Brain pericyte (primary cell): ENCODE data around the gene ENTPD1.
A peak's percentile ranks its signal among the peaks of the same experiment; 100 is the strongest.
"Not testable (repeated sequence)": the region's sequence is repeated elsewhere in the genome, so short reads cannot be mapped to it uniquely, and the experiment has no call there.

Source experiments
- DNase-seq: peaks from one replicate; pipeline ENCODE4 v3.0.0-alpha.2; 2012; ENCODE audit warnings: low read depth, low spot score

The ENTPD1 gene, protein sequence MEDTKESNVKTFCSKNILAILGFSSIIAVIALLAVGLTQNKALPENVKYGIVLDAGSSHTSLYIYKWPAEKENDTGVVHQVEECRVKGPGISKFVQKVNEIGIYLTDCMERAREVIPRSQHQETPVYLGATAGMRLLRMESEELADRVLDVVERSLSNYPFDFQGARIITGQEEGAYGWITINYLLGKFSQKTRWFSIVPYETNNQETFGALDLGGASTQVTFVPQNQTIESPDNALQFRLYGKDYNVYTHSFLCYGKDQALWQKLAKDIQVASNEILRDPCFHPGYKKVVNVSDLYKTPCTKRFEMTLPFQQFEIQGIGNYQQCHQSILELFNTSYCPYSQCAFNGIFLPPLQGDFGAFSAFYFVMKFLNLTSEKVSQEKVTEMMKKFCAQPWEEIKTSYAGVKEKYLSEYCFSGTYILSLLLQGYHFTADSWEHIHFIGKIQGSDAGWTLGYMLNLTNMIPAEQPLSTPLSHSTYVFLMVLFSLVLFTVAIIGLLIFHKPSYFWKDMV

DNA sequence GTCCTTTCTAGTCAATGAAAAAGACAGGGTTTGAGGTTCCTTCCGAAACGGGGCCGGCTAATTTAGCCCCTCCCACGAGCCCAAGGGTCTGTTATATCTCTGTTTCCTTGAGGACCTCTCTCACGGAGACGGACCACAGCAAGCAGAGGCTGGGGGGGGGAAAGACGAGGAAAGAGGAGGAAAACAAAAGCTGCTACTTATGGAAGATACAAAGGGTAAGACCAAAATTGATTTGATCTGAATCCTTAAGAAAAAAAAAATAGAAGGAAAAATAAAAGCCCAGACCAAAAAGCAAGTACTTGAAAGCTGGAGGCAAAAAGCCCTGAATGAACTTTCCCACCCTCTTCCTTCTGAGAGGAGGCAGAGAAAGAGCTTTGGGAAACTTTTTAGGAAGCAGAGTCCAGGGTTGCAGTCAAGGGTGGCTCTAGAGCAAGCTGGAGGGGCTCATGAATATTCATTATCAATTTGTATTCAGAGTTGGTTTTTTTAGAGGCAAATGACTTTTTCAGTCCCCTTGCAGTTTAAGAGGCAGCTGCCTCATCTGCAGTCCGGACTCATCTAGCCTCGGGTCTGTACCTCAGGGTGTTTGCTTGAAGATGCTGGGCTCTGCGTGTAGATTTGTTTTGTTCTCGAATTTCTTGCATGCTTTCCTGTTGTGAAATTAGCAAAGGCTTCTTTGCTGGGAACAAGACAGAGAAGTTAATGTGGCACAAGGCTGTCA is at the start of gene ENTPD1:
TSS of gene ENTPD1 (plus strand) at position 123 of the 721 bp plus-strand sequence. CDS start at position 200, 77 bp downstream.
- DNase-seq: no peak

DNA sequence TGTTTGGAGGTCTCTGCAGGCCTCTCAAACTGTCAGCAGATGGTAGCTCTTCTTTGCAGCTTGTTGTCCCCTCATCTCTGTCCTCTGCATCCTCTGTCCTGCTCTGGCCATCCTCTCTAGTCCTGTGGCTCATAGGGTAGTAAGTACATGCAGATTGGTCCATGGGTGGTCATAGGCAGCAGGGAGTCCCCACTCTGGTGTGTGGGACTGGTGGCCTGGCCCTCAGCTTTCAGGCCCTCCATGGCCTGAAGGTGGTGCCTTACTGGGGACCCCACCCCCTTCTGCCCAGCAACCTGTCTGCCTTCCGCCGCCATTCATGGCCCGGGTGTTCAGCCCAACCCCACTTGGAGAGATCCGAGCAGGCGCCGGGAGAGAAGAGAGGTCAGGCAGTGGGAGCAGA is 49.4 kb upstream of the ENTPD1 start:
- DNase-seq: no peak

DNA sequence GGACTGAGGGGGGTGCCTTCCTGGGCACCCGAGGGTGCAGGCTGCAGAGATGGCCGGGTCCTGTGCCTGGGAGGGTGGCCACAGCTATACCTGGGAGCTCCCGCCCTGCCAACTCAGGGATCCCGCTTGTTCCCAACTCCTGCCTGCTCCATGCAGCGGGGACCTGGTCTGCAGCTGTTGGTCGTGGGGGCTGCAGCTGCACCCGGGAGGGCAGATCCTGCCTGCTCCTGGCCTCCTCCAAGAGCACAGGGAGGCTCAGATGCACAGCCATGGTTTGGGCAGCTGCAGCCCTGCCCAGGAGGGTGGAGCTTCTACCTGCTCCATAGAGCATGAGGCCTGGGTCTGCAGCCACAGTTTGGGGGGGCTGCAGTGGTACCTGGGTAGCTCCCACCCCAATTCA is 49.0 kb upstream of the ENTPD1 start:
- no peak for DNase-seq

DNA sequence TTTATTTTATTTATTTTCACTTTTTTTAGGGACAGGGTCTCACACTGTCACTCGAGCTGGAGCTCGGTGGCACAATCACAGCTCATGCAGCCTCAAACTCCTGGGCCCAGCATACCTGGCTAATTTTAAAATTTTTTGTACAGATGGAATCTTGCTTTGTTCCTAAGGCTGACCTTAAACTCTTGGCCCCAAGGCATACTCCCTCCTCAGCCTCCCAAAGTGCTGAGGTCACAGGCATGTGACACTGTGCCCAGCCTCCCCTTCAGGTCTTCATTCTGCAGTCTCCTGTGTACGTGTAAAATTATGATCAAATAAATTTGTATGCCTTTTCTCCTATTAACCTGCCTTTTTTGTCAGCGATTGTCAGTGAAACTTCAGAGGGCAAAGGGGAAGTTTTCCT is 44.5 kb upstream of the ENTPD1 start:
- no peak for DNase-seq

DNA sequence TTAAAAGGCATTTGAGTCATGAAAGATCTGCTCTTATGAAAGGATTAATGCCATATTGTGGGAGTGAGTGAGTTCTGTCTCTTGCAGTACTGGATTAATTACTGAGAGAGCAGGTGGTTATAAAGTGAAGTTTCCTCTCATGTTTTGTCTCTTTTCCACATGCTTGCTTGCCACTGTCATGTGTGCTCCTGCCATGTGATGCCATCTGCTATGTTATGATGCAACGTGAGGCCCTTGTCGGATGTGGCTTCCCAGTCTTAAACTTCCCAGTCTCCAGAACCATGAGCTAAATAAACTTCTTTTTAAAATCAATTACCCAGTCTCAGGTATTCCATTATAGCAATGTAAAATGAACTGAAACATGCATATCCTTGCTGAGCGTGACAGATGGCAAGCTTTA is 39.5 kb upstream of the ENTPD1 start:
- DNase-seq: no peak

DNA sequence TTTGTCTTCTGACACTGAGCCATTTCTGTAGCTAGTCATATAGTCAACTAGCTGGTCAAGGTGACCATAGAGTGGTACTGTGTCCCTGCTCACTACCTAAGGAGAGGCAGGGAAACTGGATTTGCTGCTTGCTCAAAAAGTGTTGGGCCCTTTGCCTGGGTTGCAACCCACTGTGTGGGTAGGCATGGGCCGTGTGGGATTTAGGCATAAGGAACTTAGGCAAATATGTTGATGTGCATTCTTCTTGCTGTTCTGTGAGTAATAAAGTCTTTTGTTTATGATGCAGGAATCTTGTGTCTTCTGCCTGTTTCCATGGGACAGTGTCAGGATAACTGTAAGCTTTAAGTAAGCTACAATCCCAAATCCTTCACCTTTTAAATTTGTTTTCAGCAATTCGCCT is 39.1 kb upstream of the ENTPD1 start:
- DNase-seq: no peak

DNA sequence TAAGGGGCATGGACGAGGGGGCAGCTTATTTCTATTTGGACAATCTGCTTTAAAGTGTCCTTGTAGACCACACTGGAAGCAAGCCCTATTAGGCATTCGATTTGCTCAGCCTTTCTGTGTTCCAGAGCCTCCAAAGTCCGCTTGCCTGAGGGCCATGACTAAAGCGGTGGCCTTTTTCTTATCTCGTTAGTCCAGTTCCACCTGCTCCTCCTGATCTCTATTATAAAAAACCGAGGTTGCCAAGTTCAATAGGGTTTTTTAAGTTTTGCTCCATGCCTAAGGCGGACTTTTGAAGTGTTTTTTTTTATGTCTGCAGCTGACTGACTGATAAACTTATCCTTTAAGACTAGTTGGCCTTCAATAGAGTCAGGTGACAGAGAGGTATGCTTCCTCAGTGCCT is 35.2 kb upstream of the ENTPD1 start:
- DNase-seq: not testable (repeated sequence)

DNA sequence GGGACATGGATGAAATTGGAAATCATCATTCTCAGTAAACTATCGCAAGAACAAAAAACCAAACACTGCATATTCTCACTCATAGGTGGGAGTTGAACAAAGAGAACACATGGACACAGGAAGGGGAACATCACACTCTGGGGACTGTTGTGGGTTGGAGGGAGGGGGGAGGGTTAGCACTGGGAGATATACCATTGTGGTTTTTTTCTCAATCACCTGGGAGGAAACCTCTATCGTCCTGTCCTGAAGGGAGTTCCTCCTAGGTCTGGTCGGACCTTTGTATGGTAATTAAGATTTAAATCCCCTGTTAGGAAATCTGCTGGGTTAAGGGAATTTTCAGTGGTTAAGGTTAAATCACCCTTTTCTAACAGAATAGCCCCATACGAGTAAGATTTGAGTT is 33.5 kb upstream of the ENTPD1 start:
- DNase-seq: not testable (repeated sequence)

DNA sequence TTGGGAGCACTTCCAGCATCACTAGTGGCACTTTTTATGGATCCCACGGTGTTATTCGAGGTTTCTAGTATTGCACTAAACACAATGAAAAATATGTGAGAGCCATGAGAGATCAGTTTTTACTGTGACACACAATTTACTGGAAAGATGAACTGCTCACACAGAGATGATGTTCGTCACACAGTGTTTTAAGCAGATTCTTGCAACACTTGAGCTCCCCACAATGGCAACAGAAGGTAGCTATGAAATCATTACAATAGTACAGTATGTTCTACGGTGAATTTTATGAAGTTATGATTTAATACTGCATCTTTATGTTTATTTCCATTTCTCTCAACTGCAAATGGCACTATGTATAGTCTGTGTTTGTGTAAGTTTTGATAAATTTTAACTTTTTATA is 27.4 kb upstream of the ENTPD1 start:
- DNase-seq: no peak

DNA sequence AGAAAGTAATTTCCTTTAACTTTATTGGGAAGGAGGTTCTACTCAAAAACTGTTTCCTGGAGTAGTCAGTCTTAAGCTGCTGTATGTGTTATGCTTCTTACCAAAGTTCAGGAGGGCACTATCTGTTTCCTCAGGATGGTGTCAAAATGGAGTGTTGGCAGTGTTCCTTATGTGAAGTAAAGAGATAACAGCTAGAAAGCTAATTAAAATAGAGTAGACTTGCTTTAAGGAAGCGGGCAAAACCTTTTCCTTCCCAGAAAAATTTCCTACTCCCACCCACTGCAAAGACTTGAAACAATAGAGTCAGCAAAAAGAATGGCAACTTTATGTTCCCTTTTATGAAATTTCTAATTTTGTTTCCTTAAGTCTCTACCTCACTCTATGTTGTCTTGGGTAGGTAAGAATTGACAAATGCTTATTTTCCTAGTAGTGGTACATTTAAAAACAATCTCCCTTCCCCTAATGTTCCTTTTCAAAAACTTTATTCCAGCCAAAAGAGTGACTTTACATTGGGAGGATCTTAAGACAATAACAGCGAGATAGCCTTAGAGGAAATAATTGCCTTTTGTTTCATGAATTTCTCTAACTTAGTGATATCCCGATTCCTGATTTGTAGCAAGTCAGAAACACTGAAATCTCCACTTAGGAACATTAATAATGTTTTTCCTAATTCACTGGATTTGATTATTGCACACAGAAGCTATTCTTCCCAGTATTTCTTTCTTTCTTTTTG is 26.5 kb upstream of the ENTPD1 start:
- DNase-seq: no peak

DNA sequence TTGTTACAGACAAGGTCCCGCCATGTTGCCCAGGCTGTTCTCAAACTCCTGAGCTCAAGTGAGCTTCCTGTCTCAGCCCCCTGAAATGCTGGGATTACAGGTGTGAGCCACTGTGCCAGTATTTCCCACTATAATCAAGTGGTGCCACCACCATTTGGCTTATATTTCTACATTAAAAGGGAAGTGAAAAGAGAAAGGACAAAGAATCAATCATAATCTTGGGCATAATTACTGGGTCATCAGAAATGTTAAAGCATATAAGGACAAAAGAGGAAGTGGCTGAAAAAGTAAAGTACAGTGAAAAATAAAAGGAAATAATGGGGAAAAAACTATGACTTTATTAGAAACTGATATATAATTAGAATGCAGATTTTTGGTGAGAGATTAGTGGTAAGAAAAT is 25.7 kb upstream of the ENTPD1 start:
- DNase-seq: no peak

DNA sequence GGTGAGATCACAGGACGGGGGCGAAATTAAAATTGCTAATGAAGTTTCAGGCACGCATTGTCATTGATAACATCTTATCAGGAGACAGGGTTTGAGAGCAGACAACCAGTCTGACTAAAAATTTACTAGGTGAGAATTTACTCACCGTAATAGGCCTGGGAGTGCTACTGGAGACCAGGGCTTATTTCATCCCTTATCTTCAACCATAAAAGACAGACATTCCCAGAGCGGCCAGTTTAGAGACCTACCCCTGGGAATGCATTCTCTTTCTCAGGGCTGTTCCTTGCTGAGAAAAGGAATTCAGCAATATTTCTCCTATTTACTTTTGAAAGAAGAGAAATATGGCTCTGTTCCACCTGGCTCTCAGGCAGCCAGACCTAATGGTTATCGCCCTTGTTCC is 23.1 kb upstream of the ENTPD1 start:
- DNase-seq: not testable (repeated sequence)

DNA sequence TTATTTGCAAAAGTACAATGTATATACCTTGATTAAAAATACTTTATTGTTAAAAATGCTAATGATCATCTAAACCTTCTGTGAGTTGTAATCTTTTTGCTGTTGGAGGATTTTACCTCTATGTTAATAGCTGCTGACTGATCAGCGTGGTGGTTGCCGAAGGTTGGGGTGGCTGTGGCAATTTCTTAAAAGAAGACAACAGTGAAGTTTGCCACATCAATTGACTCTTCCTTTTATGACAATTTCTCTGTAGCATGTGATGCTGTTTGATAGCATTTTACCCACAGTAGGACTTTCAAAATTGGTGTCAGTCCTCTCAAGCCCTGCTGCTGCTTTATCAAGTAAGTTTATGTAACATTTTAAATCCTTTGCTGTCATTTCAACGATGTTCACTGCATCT is 16.9 kb upstream of the ENTPD1 start:
- no peak for DNase-seq

DNA sequence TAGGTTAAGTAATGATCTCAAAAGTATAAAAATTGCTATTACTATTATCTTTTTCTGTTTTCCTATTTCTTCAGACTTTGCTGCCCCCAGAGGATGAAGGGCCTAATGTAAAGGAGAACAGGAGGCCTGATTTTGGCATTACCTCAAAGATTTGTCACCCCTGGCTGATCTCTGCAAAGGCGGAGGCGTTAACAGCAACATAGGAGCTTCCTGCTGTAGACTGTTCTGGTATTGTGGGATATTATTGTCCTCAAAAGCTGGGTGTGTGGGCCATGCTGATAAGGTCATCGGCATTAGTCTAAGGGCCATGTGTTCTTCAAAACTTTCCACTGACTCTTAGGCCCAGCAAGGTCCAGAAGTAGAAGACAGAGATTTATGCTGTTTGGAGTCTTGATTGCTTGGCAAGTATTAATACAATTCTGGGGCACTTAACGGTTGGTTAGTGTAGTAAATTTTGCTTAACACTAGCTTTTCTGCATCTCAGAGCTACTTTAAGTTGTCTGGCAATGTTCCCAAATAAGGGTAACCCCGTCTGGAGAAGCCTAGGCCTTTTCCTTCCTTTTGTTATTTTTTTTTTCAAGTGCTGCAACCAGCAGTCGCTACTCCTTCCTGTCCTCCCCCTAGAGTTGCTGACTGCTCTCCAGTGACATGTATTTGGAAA is 14.0 kb upstream of the ENTPD1 start:
- peak; percentile 5 for DNase-seq

DNA sequence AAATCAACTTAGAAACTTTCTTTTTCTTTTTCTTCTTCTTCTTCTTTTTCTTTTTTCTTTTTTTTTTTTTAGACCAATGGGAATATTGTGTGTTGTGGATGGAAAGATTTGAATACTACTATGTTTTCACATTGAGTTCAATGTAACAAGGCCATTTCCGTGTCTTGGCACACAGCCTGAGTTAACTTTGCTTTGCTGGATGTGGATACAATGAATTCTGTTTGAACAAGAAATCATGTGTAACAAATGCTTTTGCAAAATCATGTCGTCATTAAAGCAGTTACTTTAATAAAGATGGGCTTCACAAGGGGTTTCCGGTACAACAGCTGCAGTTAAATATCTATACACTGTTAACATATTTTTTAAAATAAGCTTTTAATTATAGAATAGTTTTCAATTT is 13.5 kb upstream of the ENTPD1 start:
- peak; percentile 25 for DNase-seq

DNA sequence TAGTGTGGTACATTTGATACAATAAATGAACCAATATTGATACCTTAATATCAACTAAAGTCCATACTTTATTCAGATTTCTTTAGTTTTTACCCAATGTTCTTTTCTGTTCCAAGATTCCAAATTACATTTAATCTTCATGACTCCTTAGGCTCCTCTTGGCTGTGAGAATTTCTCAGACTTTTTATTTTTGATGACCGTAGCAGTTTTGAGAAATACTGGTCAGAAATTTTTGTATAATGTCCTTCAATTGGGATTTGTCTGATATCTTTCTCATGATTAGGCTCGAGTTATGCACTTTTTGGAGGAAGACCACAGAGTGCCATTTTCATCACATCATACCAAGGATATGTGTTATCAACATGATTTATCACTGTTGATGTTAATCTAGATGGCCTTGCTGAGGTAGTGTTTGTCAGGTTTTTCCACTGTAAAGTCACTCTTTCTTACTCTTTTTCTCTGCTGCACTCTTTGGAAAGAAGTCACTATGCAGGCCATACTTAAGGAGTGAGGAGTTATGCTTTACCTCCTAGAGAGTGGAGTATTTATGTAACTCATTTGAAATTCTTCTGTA is 12.9 kb upstream of the ENTPD1 start:
- no peak for DNase-seq

DNA sequence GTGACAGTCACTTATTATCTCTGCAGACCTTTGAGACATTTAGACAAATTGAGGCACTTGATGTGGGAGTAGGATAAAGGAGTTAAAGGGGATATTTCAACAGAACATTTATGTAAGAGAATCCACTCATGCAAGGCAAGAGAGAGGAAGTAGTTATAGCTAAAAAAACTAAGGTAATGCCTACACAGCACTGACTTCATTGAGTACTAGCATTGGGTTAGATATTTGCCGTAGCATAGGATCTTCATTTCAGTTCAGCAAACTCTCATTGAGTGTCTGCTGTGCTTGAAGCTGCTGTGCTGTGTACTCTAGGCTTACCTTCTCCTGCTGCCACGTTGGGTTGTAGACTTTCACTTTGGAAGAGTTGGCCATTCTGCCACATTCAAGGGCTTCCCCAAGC is 10.5 kb upstream of the ENTPD1 start:
- no peak for DNase-seq

DNA sequence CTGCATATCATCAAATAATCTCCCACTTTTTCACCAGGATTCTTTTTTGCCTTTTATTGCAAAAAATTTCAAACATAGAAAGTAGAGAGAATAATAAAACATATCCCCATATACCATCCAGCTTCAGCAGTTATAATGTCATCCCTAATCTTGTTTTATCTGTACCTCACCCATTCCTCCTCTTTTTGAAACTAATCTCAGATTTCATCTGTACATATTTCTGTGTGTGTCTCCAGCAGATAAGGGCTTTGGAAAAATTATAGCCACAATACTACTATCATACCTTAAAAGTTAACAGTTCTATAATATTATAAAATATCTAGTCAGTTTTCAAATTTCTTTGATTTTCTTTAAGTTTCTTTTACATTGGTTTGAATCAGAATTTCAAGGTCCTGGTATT is 7.6 kb upstream of the ENTPD1 start:
- DNase-seq: no peak

DNA sequence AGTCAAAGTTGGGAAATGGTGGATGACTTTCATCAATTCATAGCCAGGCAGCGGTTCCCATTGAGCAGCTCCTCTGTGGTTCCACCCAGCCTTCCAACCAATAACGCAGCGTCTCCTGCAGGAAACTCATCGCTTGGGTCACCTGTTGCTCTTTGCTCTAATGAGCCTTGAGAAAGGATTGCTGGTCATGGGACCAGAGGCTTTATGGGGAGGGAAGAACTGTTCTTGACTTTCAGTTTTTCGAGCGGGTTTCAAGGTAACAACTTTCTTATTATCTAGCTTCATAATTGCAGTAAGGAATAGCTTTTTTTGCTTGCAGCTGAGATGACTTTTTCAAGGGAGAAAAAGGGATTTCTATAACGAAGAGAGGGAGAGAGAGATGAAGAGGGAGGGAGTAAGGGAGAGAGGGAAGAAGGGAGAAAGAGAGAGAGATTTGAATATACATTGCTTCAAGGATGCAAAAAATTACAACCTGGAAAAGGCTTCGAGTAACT is 405 bp upstream of the ENTPD1 start:
- no peak for DNase-seq

DNA sequence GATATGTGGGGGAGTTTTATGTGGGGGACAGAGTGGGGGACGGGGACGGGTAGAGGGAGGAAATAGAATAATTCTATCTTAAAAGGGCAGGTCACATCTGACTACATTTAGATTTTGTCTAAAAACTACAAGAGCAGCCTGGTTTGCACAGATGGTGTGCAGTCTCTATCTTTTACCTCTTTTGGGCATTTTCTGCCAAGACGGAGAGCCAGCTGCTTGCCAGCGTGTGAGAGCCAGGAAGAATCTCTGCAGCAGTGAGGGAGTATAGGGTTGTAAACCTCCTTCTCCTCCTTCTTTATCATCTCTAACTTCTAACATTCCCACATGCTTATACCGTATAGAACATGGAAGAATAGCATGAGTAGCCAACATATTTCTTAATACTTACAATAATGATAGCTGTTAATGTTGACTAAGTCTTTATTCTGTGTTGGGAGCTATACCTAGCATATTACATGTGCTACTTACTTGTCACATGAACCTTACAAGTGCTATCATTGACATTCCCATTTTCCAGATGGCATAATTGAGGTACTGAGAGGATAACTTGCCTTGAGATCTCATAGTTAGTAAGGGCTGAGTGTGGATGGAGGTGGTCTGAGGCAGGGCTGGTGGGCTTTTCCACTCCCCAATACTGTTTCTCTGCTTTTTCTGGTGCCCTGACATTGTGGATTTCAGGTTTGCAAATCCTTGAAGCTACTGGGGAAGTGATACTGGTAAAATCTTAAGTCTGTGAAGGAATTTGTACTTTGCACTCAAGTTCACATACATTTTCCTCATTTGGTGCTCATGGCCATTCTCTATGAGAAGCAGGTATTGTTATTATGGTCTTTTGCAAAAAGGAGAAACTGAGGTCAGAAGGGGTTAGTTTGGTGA is 1.1 kb downstream of the ENTPD1 start:
- no peak for DNase-seq
